Heart left ventricle (tissue), 16 donors: ENCODE measurements around the gene PAWR. TPM values are rescaled to one million over a fixed set of nuclear protein-coding genes. Genes with fewer than 3 reads are reported as not detected.

ENCODE experiments used
- ATAC-seq, 4 donors: fragments of 200-7000 bp; cut with Tn5 transposase; one replicate each; pipeline ENCODE4 v1.9.1; 2020 to 2022; ENCODE audit warnings: moderate library complexity in 4 of 4, mild to moderate bottlenecking in 3 of 4, moderate number of reproducible peaks in 1 of 4
- DNase-seq, 5 donors: peaks; one replicate each; pipeline ENCODE4 v3.0.0-alpha.2; 2020
- H3K27ac ChIP-seq, 12 donors: fragments of 200-600 bp; sonication (generic) in 4 of 12; one replicate each; pipeline versions ENCODE4 v1.5.0 to v1.8.0; 2016 to 2022; ENCODE audit warnings: mild to moderate bottlenecking in 2 of 12
- H3K27me3 ChIP-seq, 9 donors: fragments of 200-600 bp; sonication (generic) in 2 of 9; one replicate each; pipeline versions ENCODE4 v1.5.1 to v1.8.0; 2016 to 2022; ENCODE audit warnings: mild to moderate bottlenecking in 3 of 9
- H3K36me3 ChIP-seq, 9 donors: fragments of 200-600 bp; sonication (generic) in 2 of 9; one replicate each; pipeline versions ENCODE4 v1.5.0 to v1.8.0; 2018 to 2022; ENCODE audit warnings: mild to moderate bottlenecking in 2 of 9
- H3K4me1 ChIP-seq, 12 donors: fragments of 200-600 bp; sonication (generic) in 4 of 12; one replicate each; pipeline versions ENCODE4 v1.5.0 to v1.8.0; 2016 to 2022; ENCODE audit warnings: mild to moderate bottlenecking in 3 of 12
- H3K4me3 ChIP-seq, 12 donors: fragments of 200-600 bp; sonication (generic) in 4 of 12; one replicate each; pipeline versions ENCODE4 v1.5.0 to v1.8.0; 2017 to 2022; ENCODE audit warnings: mild to moderate bottlenecking in 9 of 12, moderate library complexity in 4 of 12
- H3K9me3 ChIP-seq, 12 donors: fragments of 200-600 bp; sonication (generic) in 4 of 12; one replicate each; pipeline versions ENCODE4 v1.5.0 to v1.8.0; 2016 to 2022; ENCODE audit warnings: mild to moderate bottlenecking in 1 of 12
- CTCF ChIP-seq, 12 donors: fragments of 200-600 bp; sonication (generic) in 4 of 12; IDR thresholded peaks; one replicate each; pipeline versions ENCODE4 v1.5.0 to v1.8.0; 2018 to 2022; ENCODE audit warnings: antibody characterized with exemption in 12 of 12, mild to moderate bottlenecking in 5 of 12
- POLR2A ChIP-seq, 2 donors: fragments of 450-650 bp; IDR thresholded peaks; one replicate each; pipeline ENCODE4 v1.6.1; 2017; ENCODE audit warnings: antibody characterized with exemption in 2 of 2, mild to moderate bottlenecking in 2 of 2, moderate library complexity in 2 of 2
- WGBS, 4 donors: extraction: QIAGEN DNeasy Blood & Tissue Kit in 2 of 4; methylation state at CpG; one replicate each; pipeline versions ENCODE4 v1.1.5 to v1.1.7; 2013 to 2018; 5-methylcytosine and 5-hydroxymethylcytosine counted together
- intact Hi-C, 10 donors: fragments of 100-400 bp; cut with DNase I; formaldehyde crosslinking; loops; one replicate each; pipeline versions ENCODE4 v1.11.1 to v1.14.2; 2022
- polyA plus RNA-seq, 2 donors: library from polyadenylated mRNA; stranded (reverse); fragments of 200-250 nt; gene quantifications; one replicate each; pipeline ENCODE4 v1.2.3, GENCODE V29; 2013
- total RNA-seq, 9 donors: library from RNA; depleted of rRNA in 2 of 9; stranded (reverse); fragments of >200 nt in 2 of 9; fragmentation: NEBNext Ultra II Directional in 3 of 9; extraction: Animal tissue kit (Norgen Biotek cat#: 25700) in 3 of 9; gene quantifications; one replicate each; pipeline versions ENCODE4 v1.1.0 to v1.2.4, GENCODE V29; 2016 to 2023
- donor health status: ischemic (EF 13 %, LVEDD 7.1; RV severe dilation, severe dysfunction).
- donor health status: healthy with polysubstance abuse.
- donor health status: DM: no; HTN: yes; CAD: no.
- donor health status: DM: no; HTN: no; CAD: no.
- donor health status: ischemic (EF 25% LVEDD 6.9; RV normal size, moderate dysfunction).
- donor health status: ischemic (EF 25% LVEDD 5.7; RV mildly dilated, moderate dysfunction).
- donor health status: healthy.
- donor health status: DM: yes; HTN: yes; CAD: no.
- donor health status: ischemic (EF 35%, LVEDD 5.7; RV mildly dilated, moderate dysfunction).
- donor health status: nonischemic (EF 11% LVEDD 7.7; RV severe dilation, severe dysfunction).
- donor health status: DM: yes; HTN: yes; CAD: no.
- donor health status: PGD.
- donor health status: ischemic (EF 29% LVEDD 5.4; RV normal size, mild dysfunction).
- donor health status: nonischemic (EF 23%, LVEDD 6.1; RV moderate dilation, normal function).

The PAWR gene
- total and polyA plus RNA-seq, 11 donors = 4.8 to 29.0 (median 11.0) TPM

GRCh38 chr12:79707830-79708229 is 17.1 kb upstream of the PAWR start:
- DNase-seq (no peak), ATAC-seq (no peak)
- no peaks in the 10 kb centered on the region for H3K9me3 ChIP-seq
- H3K4me1 ChIP-seq = no peaks in the 10 kb centered on the region
- 90 to 94% (median 92%) methylated on average over 3 of the region's 3 CpGs for WGBS, 4 donors
- H3K27me3 ChIP-seq = peaks cover 0 to 9% (median 0%) of the 10 kb centered on the region in 9 donors
- H3K36me3 ChIP-seq = no peaks in the 10 kb centered on the region
- no peak overlapping the region for H3K27ac ChIP-seq
- TF ChIP-seq CTCF (IDR thresholded peaks at IDR 0.05) (no peak), POLR2A (IDR thresholded peaks at IDR 0.05) (no peak)
- intact Hi-C loops = no loop called here
- no peak overlapping the region for H3K4me3 ChIP-seq

- intact Hi-C loops = no loop called here
- Histone ChIP-seq H3K9me3 (no peaks in the 10 kb centered on the region), H3K4me3 (no peak overlapping the region), H3K27ac (no peak overlapping the region), H3K4me1 (no peaks in the 10 kb centered on the region), H3K36me3 (no peaks in the 10 kb centered on the region), H3K27me3 (peaks cover 0 to 9% (median 0%) of the 10 kb centered on the region in 9 donors)
- DNase-seq (no peak), ATAC-seq (no peak)
- 65 to 71% (median 66%) methylated on average over 3 of the region's 3 CpGs for WGBS, 4 donors
- TF ChIP-seq POLR2A (IDR thresholded peaks at IDR 0.05) (no peak), CTCF (IDR thresholded peaks at IDR 0.05) (no peak)
Observed at GRCh38 chr12:79706676-79707075, 15.9 kb upstream of the PAWR start.

GRCh38 chr12:79706156-79706555 is 15.4 kb upstream of the PAWR start:
- no peak for TF ChIP-seq CTCF (IDR thresholded peaks at IDR 0.05)
- no peak for TF ChIP-seq POLR2A (IDR thresholded peaks at IDR 0.05)
- Histone ChIP-seq H3K9me3 (no peaks in the 10 kb centered on the region), H3K36me3 (no peaks in the 10 kb centered on the region), H3K27me3 (peaks cover 0 to 8% (median 0%) of the 10 kb centered on the region in 9 donors), H3K27ac (no peak overlapping the region), H3K4me3 (no peak overlapping the region), H3K4me1 (no peaks in the 10 kb centered on the region)
- DNase-seq (no peak), ATAC-seq (no peak)
- intact Hi-C loops = no loop called here

- WGBS, 4 donors = 95 to 96% (median 96%) methylated on average over 3 of the region's 3 CpGs
- no peak overlapping the region for H3K4me3 ChIP-seq
- H3K9me3 ChIP-seq = no peaks in the 10 kb centered on the region
- no peak for DNase-seq
- intact Hi-C loops = loop anchor here in 1 of 10 donors (10.0 kb wide), 1 partner anchor 236 kb away; the partner anchor contains the start of gene PPP1R12A
- no peak for ATAC-seq
- no peaks in the 10 kb centered on the region for H3K4me1 ChIP-seq
- TF ChIP-seq POLR2A (IDR thresholded peaks at IDR 0.05) = no peak
- no peaks in the 10 kb centered on the region for H3K36me3 ChIP-seq
- H3K27ac ChIP-seq = no peak overlapping the region
- H3K27me3 ChIP-seq = no peaks in the 10 kb centered on the region
Observed at GRCh38 chr12:79698966-79699365, 8.2 kb upstream of the PAWR start.

GRCh38 chr12:79696416-79696815 is 5.7 kb upstream of the PAWR start:
- H3K4me1 ChIP-seq = peaks cover 0 to 5% (median 2%) of the 10 kb centered on the region in 12 donors
- H3K4me3 ChIP-seq = no peak overlapping the region
- DNase-seq (no peak), ATAC-seq (no peak)
- no peak overlapping the region for H3K27ac ChIP-seq
- no peak for TF ChIP-seq POLR2A (IDR thresholded peaks at IDR 0.05)
- no peak for TF ChIP-seq CTCF (IDR thresholded peaks at IDR 0.05)
- no peaks in the 10 kb centered on the region for H3K36me3 ChIP-seq
- 92 to 94% (median 93%) methylated on average over 3 of the region's 3 CpGs for WGBS, 4 donors
- no peaks in the 10 kb centered on the region for H3K9me3 ChIP-seq
- H3K27me3 ChIP-seq = peaks cover 0 to 15% (median 0%) of the 10 kb centered on the region in 9 donors
- intact Hi-C loops = loop anchor here in 1 of 10 donors (10.0 kb wide), 1 partner anchor 238 kb away; the partner anchor contains the start of gene PPP1R12A
